DMS 273 (cell line): Measurements from ENCODE around the gene RPL13.

Experiments used
- DNase-seq: peaks from one replicate; lab custom pipeline; 2025; ENCODE audit not compliant: unreplicated experiment; lab: John Stamatoyannopoulos, UW

RPL13 gene

DNA sequence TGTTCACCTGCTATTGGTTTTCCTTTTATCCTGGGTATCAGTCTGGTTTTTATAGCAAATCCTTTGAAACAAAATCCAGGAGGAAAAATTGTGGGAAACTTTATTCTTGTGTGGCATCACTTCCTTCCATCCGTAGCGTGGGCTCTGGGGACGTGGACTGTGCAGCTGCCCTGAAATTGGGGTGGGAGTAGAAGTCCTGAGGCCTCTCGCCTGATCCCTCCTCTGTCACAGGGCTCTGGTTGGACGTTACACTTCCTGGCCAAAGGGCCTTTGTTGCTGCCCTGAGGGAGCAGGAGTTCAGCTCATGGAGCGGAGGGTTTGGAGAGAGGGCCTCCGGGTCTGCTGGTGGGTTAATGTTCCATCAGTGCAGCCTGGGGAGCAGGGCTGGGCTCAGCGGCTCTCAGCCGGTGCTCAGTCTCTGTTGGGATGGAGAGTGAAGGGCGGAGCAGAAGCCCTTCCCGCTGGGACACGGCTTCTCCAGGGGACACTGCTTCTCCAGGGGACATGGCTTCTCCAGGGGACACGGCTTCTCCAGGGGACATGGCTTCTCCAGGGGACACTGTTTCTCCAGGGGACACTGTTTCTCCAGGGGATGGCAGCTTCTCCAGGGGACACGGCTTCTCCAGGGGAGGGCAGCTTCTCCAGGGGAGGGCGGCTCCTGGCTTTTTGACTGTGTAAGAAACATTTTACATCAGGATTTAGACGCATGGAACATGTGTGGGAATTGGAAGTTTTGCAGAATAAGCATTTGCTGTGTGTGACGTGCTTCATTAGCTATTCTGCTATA lies 15.2 kb upstream of the RPL13 start:
- DNase-seq, result no peak

- no peak for DNase-seq
Observed at GRCh38 chr16:89545831-89546574, 14.5 kb upstream of the RPL13 start.

GRCh38 chr16:89546781-89547180 lies 13.7 kb upstream of the RPL13 start:
- no peak for DNase-seq

GRCh38 chr16:89547291-89547690 lies 13.2 kb upstream of the RPL13 start:
- DNase-seq, result no peak

DNA sequence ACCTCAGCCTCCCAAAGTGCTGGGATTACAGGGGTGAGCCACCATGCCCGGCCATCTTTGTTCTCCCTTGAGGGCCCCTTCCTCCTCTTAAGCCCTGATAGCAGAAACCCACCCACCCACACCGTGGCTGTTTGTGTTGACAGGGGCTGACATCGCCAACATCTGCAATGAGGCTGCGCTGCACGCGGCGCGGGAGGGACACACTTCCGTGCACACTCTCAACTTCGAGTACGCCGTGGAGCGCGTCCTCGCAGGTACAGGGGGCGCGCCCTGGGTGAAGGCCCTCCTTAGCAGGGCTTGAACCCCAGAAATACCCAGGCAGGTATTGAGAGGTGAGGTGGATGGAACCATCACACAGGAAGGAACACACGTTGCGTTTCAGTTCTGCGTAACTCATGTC lies 12.6 kb upstream of the RPL13 start:
- no peak for DNase-seq

GRCh38 chr16:89548344-89549006 lies 12.0 kb upstream of the RPL13 start:
- no peak for DNase-seq

DNA sequence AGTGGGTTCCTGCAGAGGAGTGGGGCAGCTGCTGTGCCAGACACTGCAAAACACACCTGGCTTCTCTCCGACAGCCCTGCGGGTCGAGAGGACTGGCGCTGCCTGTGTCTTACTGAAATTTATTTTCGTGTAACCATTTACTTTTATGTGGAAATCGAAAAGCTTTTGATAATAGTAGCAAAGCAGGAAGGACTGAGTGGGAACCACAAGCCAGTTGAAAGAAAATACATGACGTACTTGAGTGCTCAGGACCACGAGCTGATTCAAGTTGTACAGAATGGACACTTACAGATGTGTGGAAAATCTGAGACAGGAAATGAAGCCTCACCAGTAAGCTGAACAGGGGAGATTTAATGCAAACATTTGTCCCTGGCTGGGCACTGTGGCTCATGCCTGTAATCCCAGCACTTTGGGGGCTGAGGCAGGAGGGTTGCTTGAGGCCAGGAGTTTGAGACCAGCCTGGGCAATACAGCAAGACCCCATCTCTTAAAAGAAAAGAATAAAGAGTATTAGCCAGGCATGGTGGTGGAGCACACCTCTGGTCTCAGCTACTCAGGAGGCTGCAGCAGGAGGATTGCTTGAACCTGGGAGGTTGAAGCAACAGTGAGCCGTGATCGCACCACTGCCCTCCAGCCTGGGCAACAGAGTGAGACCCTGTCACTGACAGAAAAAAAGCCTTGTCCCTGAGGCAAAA lies 11.3 kb upstream of the RPL13 start:
- DNase-seq, result no peak

- DNase-seq, result no peak
Observed at GRCh38 chr16:89550421-89551007, 10.0 kb upstream of the RPL13 start.

DNA sequence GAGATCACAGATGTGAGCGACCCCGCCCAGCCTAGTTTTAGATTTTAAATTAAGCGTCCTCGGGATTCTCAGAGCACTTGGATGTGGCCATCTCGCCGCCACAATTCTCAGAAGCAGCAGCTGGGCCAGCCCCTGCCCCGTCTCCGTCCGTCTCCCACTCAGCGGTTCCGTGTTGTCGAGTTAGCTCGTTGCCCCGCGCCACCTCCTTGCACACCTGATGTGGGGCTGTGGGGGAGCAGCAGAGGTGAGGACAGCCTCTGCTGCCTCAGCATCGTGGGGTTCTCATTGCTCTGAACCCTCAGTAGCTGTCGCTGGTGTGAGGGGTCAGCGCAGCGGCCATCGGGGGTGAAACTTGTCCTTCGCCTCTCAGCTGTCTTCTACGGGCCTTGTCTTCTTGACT lies 8.2 kb upstream of the RPL13 start:
- DNase-seq, result no peak

DNA sequence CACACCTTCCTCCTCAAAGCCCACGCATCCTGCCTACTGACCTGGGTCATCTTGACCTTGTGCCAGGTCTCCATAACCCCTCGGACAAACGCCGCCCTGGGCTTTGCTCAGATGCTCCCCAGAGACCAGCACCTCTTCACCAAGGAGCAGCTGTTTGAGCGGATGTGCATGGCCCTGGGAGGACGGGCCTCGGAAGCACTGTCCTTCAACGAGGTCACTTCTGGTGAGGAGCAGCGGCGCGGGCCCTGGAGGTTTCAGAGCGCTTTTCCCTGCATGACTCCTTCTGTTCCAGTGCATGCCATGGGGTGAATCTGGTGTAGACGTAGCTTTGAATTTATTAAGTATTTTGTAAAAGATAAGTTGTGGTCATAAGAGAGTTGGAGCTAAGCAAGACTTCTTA lies 7.6 kb upstream of the RPL13 start:
- no peak for DNase-seq

GRCh38 chr16:89553733-89554132 lies 6.7 kb upstream of the RPL13 start:
- no peak for DNase-seq

GRCh38 chr16:89554343-89554742 lies 6.1 kb upstream of the RPL13 start:
- no peak for DNase-seq

GRCh38 chr16:89555265-89555664 lies 5.2 kb upstream of the RPL13 start:
- DNase-seq, result no peak

DNA sequence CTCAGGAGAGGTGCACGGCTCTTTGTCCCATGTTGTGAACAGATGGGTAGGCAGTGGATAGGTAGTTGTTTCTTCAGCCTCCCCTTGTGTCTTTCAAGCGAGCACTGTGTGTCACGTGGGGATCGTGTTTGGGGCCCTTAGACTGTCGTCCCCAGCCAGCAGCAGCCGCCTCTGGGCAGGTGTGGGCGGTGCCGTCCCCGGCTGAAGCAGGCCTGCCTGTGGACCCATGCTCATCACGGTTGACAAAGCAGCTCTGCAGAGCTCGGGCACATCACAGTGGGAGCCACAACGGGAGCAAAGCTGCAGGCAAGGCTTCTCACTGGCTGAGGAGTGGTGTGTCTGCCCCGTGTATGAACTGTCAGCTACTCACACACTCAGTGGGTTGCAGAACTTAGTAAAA lies 4.7 kb upstream of the RPL13 start:
- DNase-seq, result no peak

GRCh38 chr16:89556750-89557689 lies 3.5 kb upstream of the RPL13 start:
- DNase-seq, result peak; percentile 88

GRCh38 chr16:89557690-89558490 lies 2.6 kb upstream of the RPL13 start:
- DNase-seq, result no peak

DNA sequence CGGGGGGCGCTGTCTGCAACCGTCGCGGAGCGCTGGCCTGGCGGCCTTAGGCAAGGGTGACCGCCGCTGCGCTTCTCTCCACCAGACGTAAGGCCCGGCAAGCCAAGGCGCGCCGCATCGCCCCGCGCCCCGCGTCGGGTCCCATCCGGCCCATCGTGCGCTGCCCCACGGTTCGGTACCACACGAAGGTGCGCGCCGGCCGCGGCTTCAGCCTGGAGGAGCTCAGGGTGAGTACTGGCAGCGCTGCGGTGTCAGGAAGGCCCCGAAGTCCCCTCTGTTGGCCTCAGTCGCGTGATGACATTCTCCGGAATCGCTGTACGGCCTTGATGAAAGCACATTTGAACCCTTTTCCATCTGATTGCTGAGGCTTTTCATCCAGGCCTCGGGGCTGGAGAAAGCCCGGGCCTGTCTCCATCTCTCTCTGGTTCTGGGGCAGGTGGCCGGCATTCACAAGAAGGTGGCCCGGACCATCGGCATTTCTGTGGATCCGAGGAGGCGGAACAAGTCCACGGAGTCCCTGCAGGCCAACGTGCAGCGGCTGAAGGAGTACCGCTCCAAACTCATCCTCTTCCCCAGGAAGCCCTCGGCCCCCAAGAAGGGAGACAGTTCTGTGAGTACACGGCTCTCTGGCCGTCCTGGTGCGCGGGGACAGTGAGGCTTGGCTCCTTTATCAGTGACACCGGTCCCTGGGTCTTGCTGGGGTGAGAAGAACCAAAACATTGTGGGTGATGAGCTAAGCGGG lies 831 bp downstream of the RPL13 start:
- DNase-seq, result no peak

DNA sequence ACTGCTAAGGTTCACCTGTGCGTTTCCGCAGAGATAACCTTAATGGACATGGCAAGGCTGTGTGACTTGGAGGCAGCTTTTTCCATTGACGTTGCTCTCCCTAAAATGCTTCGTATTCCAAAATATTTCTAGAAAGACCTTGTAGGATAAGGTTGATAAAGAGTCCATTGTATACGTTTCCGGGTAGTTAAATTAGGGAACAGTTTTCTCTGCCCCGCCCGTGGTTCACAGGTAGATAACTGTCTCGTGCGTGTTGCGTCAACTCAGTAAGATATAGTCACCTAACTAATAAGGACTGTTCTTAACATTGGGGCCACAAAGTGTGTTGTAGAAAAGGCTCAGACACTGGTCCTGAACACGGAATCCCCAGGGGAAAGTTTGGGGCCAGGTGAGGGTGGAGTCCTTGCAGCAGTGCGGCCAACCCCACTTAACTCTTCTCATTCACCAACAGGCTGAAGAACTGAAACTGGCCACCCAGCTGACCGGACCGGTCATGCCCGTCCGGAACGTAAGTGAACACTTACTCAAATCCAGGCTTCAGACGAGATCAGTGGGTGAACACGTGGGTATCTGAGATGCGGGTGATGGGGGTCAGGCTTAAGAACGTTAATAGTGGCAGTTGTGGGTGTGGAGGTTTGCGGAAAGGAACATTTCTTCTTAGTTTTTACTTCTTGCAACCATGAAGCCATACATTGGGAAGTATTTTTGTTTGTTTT lies 1.6 kb downstream of the RPL13 start:
- peak; percentile 49 for DNase-seq
